ENCODE results near the gene CEP57.
A peak's percentile ranks its signal among the peaks of the same experiment; 100 is the strongest.
"Not testable (repeated sequence)": the region's sequence is repeated elsewhere in the genome, so short reads cannot be mapped to it uniquely, and the experiment has no call there.

The CEP57 gene

GRCh38 chr11:95800438-95800837 lies 10.1 kb downstream of the CEP57 start:
- no peak for DNase-seq

- no peak for DNase-seq
Observed at GRCh38 chr11:95802806-95803205, 12.5 kb downstream of the CEP57 start.

- no peak for DNase-seq
Observed at GRCh38 chr11:95803973-95804372, 13.7 kb downstream of the CEP57 start.

- DNase-seq: no peak
Observed at GRCh38 chr11:95805869-95806268, 15.6 kb downstream of the CEP57 start.

- DNase-seq: not testable (repeated sequence)
Observed at GRCh38 chr11:95806464-95806863, 16.2 kb downstream of the CEP57 start.

- DNase-seq: not testable (repeated sequence)
Observed at GRCh38 chr11:95811052-95811451, 20.8 kb downstream of the CEP57 start.

- no peak for DNase-seq
Observed at GRCh38 chr11:95816037-95816436, 25.7 kb downstream of the CEP57 start.

GRCh38 chr11:95821640-95822039 lies 31.3 kb downstream of the CEP57 start:
- DNase-seq: no peak

- DNase-seq: no peak
Observed at GRCh38 chr11:95827696-95828095, 37.4 kb downstream of the CEP57 start.

- no peak for DNase-seq
Observed at GRCh38 chr11:95829580-95830259, 39.4 kb downstream of the CEP57 start.

- no peak for DNase-seq
Observed at GRCh38 chr11:95831198-95831883, 41.0 kb downstream of the CEP57 start.

- no peak for DNase-seq
Observed at GRCh38 chr11:95832763-95833162, 42.5 kb downstream of the CEP57 start.

GRCh38 chr11:95833378-95833777 lies 43.1 kb downstream of the CEP57 start:
- DNase-seq: no peak

GRCh38 chr11:95835351-95835750 lies 45.1 kb downstream of the CEP57 start:
- no peak for DNase-seq

- no peak for DNase-seq
Observed at GRCh38 chr11:95835768-95836488, 45.6 kb downstream of the CEP57 start.

- no peak for DNase-seq
Observed at GRCh38 chr11:95845167-95845566, 54.9 kb downstream of the CEP57 start.

GRCh38 chr11:95849087-95849825 lies 59.0 kb downstream of the CEP57 start:
- DNase-seq: peak; percentile 27

- no peak for DNase-seq
Observed at GRCh38 chr11:95850137-95850536, 59.8 kb downstream of the CEP57 start.

GRCh38 chr11:95853138-95853537 lies 62.8 kb downstream of the CEP57 start:
- DNase-seq: no peak

GRCh38 chr11:95853862-95854261 lies 63.6 kb downstream of the CEP57 start:
- DNase-seq: no peak

GRCh38 chr11:95854362-95854761 lies 64.1 kb downstream of the CEP57 start:
- DNase-seq: not testable (repeated sequence)

- not testable (repeated sequence) for DNase-seq
Observed at GRCh38 chr11:95860024-95860423, 69.7 kb downstream of the CEP57 start.

- no peak for DNase-seq
Observed at GRCh38 chr11:95863486-95864140, 73.3 kb downstream of the CEP57 start.
